IPS-NIHi11 (cell line): ENCODE data around the gene TGM6.
"Not testable (repeated sequence)": the region's sequence is repeated elsewhere in the genome, so short reads cannot be mapped to it uniquely, and the experiment has no call there.

Experiments
- DNase-seq: peaks from one replicate; pipeline ENCODE4 v3.0.0; 2012; ENCODE audit warnings: mixed read lengths, low spot score

TGM6 gene

GRCh38 chr20:2398449-2398848 lies 17.7 kb downstream of the TGM6 start:
- DNase-seq, result no peak

GRCh38 chr20:2399390-2399789 lies 18.7 kb downstream of the TGM6 start:
- DNase-seq, result no peak

GRCh38 chr20:2400290-2400689 lies 19.6 kb downstream of the TGM6 start:
- DNase-seq, result no peak

GRCh38 chr20:2401527-2401926 lies 20.8 kb downstream of the TGM6 start:
- no peak for DNase-seq

GRCh38 chr20:2402271-2402980 lies 21.7 kb downstream of the TGM6 start:
- DNase-seq, result no peak

GRCh38 chr20:2403291-2404052 lies 22.8 kb downstream of the TGM6 start:
- no peak for DNase-seq

GRCh38 chr20:2405693-2406065 lies 25.0 kb downstream of the TGM6 start:
- no peak for DNase-seq

GRCh38 chr20:2407355-2407754 lies 26.7 kb downstream of the TGM6 start:
- not testable (repeated sequence) for DNase-seq

GRCh38 chr20:2408111-2408510 lies 27.4 kb downstream of the TGM6 start:
- DNase-seq, result no peak

GRCh38 chr20:2416541-2417212 lies 36.0 kb downstream of the TGM6 start:
- no peak for DNase-seq

- DNase-seq, result no peak
These were observed 36.5 kb downstream of the TGM6 start for GRCh38 chr20:2417213-2417541.

GRCh38 chr20:2418388-2418787 lies 37.7 kb downstream of the TGM6 start:
- no peak for DNase-seq

GRCh38 chr20:2420510-2420909 lies 39.8 kb downstream of the TGM6 start:
- no peak for DNase-seq

GRCh38 chr20:2421247-2421646 lies 40.5 kb downstream of the TGM6 start:
- DNase-seq, result no peak

GRCh38 chr20:2429051-2429450 lies 48.4 kb downstream of the TGM6 start:
- no peak for DNase-seq

- DNase-seq, result no peak
These were observed 49.8 kb downstream of the TGM6 start for GRCh38 chr20:2430538-2430937.

GRCh38 chr20:2431185-2431584 lies 50.5 kb downstream of the TGM6 start:
- DNase-seq, result no peak

GRCh38 chr20:2446845-2447244 lies 66.1 kb downstream of the TGM6 start:
- DNase-seq, result peak; percentile 15

- DNase-seq, result no peak
These were observed 68.7 kb downstream of the TGM6 start for GRCh38 chr20:2449386-2449785.

- DNase-seq, result no peak
These were observed 70.7 kb downstream of the TGM6 start for GRCh38 chr20:2451422-2451821.

- DNase-seq, result peak; percentile 83
These were observed 71.4 kb downstream of the TGM6 start for GRCh38 chr20:2451939-2452732.

- DNase-seq, result no peak
These were observed 73.1 kb downstream of the TGM6 start for GRCh38 chr20:2453792-2454191.
